WI38 (cell line): Measurements from ENCODE around the gene NOC2L.

Experiments used
- H3K4me3 ChIP-seq: 2 replicates; pipeline ENCODE4 v1.5.1; 2011; ENCODE audit warnings: low read depth, mild to moderate bottlenecking, control low read depth, low read length
- TF ChIP-seq, protein P1 (sequence below): IDR thresholded peaks from 2 replicates; pipeline ENCODE4 v1.5.1; 2012; ENCODE audit warnings: low read depth, mild to moderate bottlenecking, control low read depth, low read length

Gene NOC2L

DNA sequence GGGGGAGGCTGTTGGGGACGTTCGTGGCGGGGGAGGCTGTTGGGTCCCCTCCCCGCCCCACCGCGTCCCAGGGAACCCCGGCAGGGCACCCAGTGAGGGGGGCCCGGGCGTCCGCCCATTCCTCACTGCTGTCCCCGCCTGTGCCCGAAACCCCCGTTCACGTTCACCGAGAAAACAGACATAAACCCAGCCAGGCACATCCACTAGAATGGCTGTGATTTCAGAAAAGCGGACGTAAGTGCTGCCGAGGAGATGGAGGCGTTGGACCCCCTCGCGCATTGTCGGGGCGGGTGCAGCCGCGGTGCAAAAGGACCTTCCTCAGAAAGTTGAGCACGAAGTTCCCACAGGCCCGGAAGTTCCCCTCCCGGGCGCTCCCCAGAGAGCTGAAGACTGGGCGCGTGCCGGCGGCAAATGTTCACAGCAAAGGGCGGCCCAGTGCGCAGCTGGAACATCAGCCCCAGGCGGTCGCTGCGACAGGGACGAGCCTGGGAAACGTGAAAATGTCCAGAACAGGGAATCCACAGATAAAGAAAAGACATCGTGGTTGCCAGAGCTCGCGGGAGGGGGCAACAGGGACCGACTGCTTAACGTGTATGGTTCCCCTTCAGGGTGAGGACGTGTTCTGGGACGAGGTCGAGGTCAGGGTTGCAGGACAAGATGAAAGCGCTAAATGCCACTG is 53.8 kb downstream of the NOC2L start:
- TF ChIP-seq, protein P1, sequence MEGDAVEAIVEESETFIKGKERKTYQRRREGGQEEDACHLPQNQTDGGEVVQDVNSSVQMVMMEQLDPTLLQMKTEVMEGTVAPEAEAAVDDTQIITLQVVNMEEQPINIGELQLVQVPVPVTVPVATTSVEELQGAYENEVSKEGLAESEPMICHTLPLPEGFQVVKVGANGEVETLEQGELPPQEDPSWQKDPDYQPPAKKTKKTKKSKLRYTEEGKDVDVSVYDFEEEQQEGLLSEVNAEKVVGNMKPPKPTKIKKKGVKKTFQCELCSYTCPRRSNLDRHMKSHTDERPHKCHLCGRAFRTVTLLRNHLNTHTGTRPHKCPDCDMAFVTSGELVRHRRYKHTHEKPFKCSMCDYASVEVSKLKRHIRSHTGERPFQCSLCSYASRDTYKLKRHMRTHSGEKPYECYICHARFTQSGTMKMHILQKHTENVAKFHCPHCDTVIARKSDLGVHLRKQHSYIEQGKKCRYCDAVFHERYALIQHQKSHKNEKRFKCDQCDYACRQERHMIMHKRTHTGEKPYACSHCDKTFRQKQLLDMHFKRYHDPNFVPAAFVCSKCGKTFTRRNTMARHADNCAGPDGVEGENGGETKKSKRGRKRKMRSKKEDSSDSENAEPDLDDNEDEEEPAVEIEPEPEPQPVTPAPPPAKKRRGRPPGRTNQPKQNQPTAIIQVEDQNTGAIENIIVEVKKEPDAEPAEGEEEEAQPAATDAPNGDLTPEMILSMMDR = no peak
- H3K4me3 ChIP-seq = peak overlapping the region; percentile 29

DNA sequence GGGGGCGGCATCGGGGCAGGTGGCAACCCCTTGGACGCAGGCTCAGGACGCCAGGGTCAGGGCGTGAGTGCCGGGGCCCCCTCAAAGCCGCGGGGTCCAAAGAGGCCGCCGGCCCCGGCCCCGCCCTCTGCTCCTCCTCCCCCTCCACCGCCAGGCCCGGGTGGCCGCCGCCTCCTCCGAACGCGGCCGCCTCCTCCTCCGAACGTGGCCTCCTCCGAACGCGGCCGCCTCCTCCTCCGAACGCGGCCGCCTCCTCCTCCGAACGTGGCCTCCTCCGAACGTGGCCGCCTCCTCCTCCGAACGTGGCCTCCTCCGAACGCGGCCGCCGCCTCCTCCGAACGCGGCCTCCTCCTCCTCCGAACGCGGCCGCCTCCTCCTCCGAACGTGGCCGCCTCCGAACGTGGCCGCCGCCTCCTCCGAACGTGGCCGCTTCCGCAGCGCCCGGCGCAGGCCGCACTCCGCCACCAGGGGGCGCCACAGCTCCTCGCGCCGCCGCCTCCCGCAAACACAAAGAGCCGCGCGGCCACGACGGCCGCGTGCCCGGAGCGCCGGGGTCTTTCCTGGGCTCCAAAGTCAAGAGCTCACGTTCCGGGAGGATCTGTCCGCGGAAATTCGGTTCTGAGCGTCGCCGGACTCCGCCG is 54.6 kb downstream of the NOC2L start:
- peak overlapping the region; percentile 39 for H3K4me3 ChIP-seq
- TF ChIP-seq, protein P1 = peak; percentile 56

DNA sequence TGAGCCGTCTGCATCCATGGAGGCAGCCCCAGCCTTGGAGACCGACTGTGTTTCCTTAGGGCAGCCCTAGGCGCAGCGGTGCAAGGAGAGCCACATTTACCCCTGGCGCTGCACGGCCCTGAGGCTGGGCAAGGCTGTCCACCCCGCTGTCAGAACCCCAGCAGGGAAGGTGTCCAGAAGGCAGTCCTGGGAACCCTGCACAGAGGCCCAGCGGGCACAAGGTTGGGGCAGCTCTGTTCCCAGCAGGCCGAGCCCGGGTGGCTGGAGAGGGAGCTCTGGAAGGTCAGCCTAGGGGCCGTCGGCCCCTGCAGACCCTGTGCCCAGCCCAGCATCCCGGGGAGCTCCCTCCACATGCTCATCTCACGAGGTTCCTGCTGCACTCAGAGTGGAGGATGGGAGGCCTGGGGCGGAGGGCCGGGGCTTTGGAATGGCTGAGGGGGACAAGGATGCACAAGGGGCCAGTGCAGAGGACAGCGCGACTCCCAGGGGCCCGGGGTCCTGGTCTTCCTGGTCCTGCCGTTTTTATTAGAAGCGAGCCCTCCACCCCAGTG is 55.3 kb downstream of the NOC2L start:
- H3K4me3 ChIP-seq = no peak overlapping the region
- TF ChIP-seq, protein P1 = no peak

DNA sequence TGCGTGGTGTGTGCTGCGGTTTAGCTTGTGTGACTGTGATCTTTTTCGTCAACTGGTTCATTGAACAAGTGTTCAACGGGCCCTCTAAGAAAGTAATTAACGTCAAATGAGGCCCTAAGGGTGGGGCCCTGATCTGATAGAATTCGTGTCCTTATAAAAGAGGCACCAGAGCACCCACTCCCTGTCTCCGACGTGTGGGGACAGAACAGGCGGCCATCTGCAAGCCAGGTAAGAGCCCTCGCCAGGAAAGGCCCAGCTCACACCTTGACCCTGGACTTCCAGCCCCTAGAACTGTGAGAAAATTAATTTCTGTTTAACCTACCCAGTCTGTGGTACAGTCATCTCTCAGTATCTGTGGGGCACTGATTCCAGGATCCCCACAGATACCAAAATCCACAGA is 55.8 kb downstream of the NOC2L start:
- H3K4me3 ChIP-seq = no peak overlapping the region
- TF ChIP-seq, protein P1 = no peak

DNA sequence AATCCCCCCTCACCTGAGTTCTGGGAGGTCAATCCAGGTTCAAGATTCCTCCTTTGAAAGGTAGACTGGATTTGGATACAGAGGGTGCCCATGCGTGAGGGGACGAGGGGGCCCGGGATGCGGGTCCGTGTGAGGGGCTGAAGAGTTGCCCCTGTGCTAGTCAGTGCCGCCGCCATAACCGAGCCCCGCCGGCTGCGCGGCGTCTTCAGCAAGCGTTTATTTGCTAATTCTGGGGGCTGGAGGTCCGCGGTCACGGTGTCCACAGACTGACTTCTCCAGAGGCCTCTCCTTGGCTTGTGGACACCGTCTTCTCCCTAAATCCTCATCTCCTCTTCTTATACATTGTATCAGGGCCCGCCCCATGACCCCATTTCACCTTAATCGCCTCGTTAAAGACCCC is 56.3 kb downstream of the NOC2L start:
- no peak overlapping the region for H3K4me3 ChIP-seq
- TF ChIP-seq, protein P1 = no peak

- no peak overlapping the region for H3K4me3 ChIP-seq
- TF ChIP-seq, protein P1 = no peak
Measured at GRCh38 chr1:901108-901859, 57.8 kb downstream of the NOC2L start.
